Transverse colon (tissue), 3 donors: Measurements from ENCODE around the gene TXNIP.
A peak's percentile ranks its signal among the peaks of the same experiment; 100 is the strongest.

Experiments
- CTCF ChIP-seq, 5 experiments: fragments of 200-600 bp in 3 of 5; fragments of 450-650 bp in 2 of 5; sonication (generic) in 3 of 5; IDR thresholded peaks; 1 replicate in 2 of 5; 2 replicates in 3 of 5; pipeline ENCODE4 v1.5.1; 2016 to 2017; ENCODE audit warnings: antibody characterized with exemption in 5 of 5, inconsistent platforms in 3 of 5, mild to moderate bottlenecking in 2 of 5, moderate library complexity in 1 of 5
- POLR2A ChIP-seq: fragments of 450-650 bp; IDR thresholded peaks from one replicate; pipeline ENCODE4 v1.6.1; 2016; ENCODE audit warnings: antibody characterized with exemption, mild to moderate bottlenecking, moderate library complexity

- TF ChIP-seq POLR2A (peak; percentile 59), CTCF (IDR thresholded peaks at IDR 0.05) (peak in 3 of 5 experiments; percentile 13 to 17 (median 13))
Observed at GRCh38 chr1:145960468-145961108, 35.8 kb downstream of the TXNIP start.
